GM12873 (cell line): Measurements from ENCODE around the gene PSD2.

Source experiments
- TF ChIP-seq, protein P1 (sequence below): IDR thresholded peaks from 2 replicates; pipeline ENCODE4 v1.5.1; 2012; ENCODE audit warnings: low read depth, mild to moderate bottlenecking, moderate library complexity, low read length, control low read depth; ENCODE audit not compliant: insufficient read depth; ENCODE audit errors: missing control alignments

PSD2 gene

DNA sequence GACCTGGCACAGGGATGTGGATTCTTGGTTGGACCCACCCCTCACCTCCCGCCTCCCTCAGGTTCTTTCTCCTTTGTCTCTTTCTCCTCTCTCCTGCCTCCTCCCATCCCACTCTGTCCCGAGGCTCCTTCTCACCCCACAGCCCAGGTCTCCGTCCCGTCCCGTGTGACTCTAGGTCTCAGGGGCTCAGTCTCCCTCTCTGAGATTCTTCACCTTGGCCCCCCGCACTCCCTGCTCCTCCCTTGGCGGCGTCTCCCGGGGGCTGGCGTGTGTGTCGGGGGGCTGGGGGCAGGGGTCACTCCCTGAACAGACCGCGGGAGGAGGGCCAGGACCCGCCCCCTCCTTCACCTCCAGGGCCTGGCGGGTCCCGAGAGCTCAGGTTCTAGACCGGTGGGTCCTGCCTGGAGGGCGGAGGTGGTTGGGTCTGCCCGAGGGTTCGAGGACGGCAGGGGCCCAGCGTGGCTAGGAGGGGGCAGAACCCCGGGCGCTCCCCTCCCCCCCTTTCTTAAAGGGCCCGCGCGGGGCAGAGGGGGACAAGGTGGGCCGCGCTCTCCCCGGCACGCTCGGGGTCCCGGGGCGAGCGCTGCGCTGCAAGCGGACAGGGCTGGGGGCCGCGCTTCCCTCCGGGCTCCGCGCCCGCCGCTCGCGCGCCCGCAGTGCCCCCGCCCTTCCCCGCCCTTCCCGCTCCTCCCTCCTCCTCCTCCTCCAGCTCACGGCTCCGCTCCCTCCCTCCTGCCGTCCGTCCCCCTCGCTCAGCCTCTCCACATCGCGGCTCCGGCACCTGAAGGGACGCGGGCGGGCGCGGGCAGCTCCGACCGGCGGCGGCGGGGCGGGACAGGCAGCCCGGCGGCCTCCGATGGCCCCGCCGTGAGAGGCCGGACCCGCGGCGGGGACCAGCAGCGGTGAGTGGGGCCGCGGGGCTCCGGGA lies at the start of gene PSD2:
Gene PSD2 (plus strand): TSS at position 735 of the 928 bp plus-strand sequence. CDS start 13,633 bp downstream, outside the sequence.
- TF ChIP-seq, protein P1, sequence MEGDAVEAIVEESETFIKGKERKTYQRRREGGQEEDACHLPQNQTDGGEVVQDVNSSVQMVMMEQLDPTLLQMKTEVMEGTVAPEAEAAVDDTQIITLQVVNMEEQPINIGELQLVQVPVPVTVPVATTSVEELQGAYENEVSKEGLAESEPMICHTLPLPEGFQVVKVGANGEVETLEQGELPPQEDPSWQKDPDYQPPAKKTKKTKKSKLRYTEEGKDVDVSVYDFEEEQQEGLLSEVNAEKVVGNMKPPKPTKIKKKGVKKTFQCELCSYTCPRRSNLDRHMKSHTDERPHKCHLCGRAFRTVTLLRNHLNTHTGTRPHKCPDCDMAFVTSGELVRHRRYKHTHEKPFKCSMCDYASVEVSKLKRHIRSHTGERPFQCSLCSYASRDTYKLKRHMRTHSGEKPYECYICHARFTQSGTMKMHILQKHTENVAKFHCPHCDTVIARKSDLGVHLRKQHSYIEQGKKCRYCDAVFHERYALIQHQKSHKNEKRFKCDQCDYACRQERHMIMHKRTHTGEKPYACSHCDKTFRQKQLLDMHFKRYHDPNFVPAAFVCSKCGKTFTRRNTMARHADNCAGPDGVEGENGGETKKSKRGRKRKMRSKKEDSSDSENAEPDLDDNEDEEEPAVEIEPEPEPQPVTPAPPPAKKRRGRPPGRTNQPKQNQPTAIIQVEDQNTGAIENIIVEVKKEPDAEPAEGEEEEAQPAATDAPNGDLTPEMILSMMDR = no peak

DNA sequence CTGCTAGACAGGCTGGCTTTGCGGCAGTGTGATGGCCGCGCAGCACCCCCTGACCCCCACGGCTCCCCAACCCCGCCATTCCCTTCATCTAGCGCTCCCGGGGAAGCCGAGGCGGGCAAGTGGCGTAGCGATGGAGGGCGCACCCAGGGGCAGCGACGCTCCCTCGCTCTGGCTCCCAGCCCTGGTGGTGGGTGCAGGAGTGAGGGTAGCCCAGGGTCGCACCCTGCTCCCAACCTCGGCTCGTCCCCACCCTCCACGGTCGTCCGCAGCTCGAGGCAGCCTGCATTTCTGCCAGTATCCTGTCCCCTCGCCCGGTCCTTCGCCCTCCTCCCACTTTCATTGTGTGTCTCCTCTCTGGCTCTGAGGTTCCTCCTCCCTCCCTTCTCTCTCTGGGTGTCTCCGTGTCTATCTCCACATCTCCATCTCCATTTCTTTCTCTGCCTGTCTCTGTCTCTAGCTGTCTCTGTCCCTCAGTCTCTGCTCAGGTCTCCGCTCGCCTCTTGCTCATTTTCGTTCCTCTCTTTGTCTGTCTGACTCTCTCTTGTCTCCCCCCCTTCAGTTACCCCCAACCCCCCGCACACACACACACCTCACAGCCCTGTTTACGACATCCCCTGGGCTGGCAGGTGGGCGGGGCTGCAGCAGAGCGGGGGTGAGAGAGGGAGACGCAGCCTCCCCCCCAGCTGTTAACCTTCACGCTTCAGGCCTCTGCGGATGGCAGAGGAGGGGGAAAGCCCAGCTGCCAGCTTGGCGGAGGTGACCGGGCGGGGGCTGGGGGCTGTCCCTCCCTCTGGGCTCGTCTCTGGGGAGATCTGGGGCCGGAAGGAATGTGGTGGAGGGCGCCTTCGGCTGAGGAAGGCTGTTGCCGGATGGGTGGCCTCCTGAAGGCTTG lies 48.7 kb upstream of the PSD2 start:
- TF ChIP-seq, protein P1 = no peak

DNA sequence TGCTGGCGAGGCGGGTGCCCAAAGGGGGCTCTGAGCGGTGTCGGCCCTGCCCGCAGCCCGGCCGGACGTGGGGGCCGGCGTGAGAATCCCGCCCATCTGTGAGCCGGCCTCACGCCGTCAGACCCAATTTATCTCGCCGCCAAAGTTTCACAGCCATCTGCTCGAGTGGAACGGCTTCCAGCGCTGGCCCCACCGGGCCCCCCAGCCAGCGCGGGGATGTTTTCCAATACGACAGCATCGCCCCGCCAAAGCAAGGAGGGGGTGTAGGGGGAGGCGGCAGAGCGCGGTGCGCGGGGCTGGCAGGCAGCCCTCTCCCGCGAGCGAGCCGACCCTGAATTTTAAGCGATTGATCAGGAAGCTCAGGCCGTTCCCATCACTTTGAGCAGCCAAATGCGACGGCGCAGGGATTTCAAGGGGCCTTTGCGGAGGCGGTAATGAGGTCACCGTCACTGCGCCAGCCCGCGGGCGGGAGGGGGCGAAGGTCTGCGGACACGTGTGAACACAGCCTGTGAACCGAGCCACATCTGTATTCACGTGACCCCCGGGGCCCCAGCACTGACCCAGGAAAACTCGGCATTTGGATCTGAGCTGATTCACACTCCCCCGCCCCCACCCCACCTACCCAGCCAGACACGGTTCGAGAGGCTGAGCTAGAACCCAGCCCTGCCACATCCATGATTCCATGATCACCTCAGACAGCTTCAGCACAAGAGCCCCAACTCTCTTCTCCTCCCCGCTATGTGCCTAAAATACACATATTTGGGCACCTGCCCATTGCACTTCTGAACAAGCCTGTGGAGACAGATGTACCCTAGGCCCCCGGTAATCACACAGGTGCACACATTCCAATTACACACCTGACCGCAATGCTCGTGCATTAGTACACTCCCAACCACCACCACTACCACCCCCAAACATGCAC lies 47.8 kb upstream of the PSD2 start:
- TF ChIP-seq, protein P1 = no peak

DNA sequence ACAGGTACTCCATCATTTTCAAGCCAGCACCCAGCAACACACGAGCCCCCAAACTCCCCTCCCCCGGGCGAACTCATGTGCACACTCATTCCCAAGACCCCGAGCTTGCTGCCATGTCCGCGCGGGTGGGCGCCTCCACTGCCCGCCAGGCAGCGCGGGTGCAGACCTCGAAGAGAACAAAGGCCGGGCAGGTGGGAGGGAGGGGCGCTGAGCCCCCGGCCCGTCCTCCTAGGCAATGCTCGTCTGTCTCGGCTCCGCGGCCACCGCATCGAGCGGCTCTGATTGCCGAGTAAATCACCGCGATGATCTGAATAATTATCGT lies 47.1 kb upstream of the PSD2 start:
- TF ChIP-seq, protein P1 = no peak

DNA sequence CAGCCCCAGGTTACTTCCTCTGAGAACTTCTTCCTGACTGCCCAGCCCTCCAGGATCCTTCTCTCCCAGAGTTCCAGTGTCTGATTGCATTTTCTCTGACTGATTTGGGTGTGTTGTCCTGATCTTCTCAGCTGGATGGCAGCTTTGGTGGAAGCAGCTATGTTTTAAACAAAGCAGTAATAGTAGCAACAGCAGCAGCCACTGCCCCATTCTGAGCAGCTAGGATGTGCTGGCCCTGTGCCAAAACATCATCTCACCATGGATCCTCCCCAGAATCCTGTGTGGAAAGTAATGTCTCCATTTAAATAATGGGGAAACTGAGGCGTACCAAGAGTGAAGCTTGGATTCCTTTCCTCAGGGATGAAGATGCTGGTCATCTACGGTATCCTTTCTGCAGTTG lies 46.4 kb upstream of the PSD2 start:
- TF ChIP-seq, protein P1 = no peak

DNA sequence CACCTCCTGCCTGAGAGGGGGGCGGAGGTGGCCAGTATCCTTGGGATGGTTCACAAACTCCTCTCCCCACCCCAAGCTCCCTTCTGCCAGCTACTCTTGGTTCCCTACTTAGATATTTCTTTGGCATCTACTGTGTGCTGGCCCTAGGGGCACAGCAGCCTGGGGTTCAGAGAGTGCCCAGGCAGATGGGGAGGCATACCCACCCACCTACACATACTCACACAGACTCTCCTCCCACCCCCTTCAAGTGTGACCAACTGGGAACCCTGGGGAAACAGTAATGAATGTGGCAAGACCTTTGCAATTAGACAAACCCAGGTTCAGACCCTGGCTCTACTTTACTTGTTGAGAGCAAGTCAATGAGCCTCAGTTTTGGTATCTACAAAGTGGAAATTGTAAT lies 44.4 kb upstream of the PSD2 start:
- TF ChIP-seq, protein P1 = no peak
